NCI-H526 treated with DMSO at 0.1 percent for 48 hours (cell line): ENCODE data around the gene LDB2.

Source experiments
- DNase-seq: peaks from one replicate; lab custom pipeline; 2025; lab: John Stamatoyannopoulos, UW

The LDB2 gene

GRCh38 chr4:16757080-16757521 lies 141.3 kb downstream of the LDB2 start:
- DNase-seq = no peak

GRCh38 chr4:16754104-16754503 lies 144.3 kb downstream of the LDB2 start:
- no peak for DNase-seq

- DNase-seq = no peak
These were observed 146.3 kb downstream of the LDB2 start for GRCh38 chr4:16752150-16752549.

GRCh38 chr4:16750882-16751642 lies 147.4 kb downstream of the LDB2 start:
- DNase-seq = no peak

GRCh38 chr4:16750216-16750615 lies 148.2 kb downstream of the LDB2 start:
- DNase-seq = no peak

- DNase-seq = no peak
These were observed 152.6 kb downstream of the LDB2 start for GRCh38 chr4:16745887-16746286.

GRCh38 chr4:16745009-16745635 lies 153.3 kb downstream of the LDB2 start:
- no peak for DNase-seq

- no peak for DNase-seq
These were observed 157.2 kb downstream of the LDB2 start for GRCh38 chr4:16741287-16741686.

- no peak for DNase-seq
These were observed 158.3 kb downstream of the LDB2 start for GRCh38 chr4:16739997-16740624.

- no peak for DNase-seq
These were observed 159.9 kb downstream of the LDB2 start for GRCh38 chr4:16738558-16738957.

- no peak for DNase-seq
These were observed 164.9 kb downstream of the LDB2 start for GRCh38 chr4:16733509-16733908.

- DNase-seq = no peak
These were observed 165.7 kb downstream of the LDB2 start for GRCh38 chr4:16732741-16733140.

GRCh38 chr4:16731776-16732380 lies 166.6 kb downstream of the LDB2 start:
- DNase-seq = no peak

- DNase-seq = no peak
These were observed 167.8 kb downstream of the LDB2 start for GRCh38 chr4:16730522-16731205.

GRCh38 chr4:16729336-16729735 lies 169.1 kb downstream of the LDB2 start:
- DNase-seq = no peak

GRCh38 chr4:16728849-16729248 lies 169.6 kb downstream of the LDB2 start:
- DNase-seq = no peak

GRCh38 chr4:16728111-16728510 lies 170.3 kb downstream of the LDB2 start:
- DNase-seq = no peak

- no peak for DNase-seq
These were observed 171.2 kb downstream of the LDB2 start for GRCh38 chr4:16727218-16727617.

- no peak for DNase-seq
These were observed 171.9 kb downstream of the LDB2 start for GRCh38 chr4:16726368-16727050.

- DNase-seq = no peak
These were observed 173.2 kb downstream of the LDB2 start for GRCh38 chr4:16725252-16725651.

GRCh38 chr4:16722416-16722815 lies 176.0 kb downstream of the LDB2 start:
- no peak for DNase-seq
